ENCODE data around the gene E2F2. TPM values are rescaled to one million over a fixed set of nuclear protein-coding genes. Genes with fewer than 3 reads are reported as not detected.
A peak's percentile ranks its signal among the peaks of the same experiment; 100 is the strongest.

The E2F2 gene
- total RNA-seq, 2 donors from 2014 or later, result 19.3 to 23.2 TPM

GRCh38 chr1:23537296-23537973 is 6.4 kb upstream of the E2F2 start:
- H3K36me3 Mint-ChIP-seq, result no peaks in the 10 kb centered on the region

GRCh38 chr1:23533246-23534023 is 2.4 kb upstream of the E2F2 start:
- no peaks in the 10 kb centered on the region for H3K9me3 Mint-ChIP-seq
- ATAC-seq, result peak; percentile 21 to 66
- peaks cover 0 to 16% of the 10 kb centered on the region in 2 donors for H3K36me3 Mint-ChIP-seq
- no peak for DNase-seq (ENCODE audit: low spot score in 2 of 2)
- H3K27ac Mint-ChIP-seq, result no peak overlapping the region

More at GRCh38 chr1:23537296-23537973, 6.4 kb upstream of the E2F2 start:
- DNase-seq (ENCODE audit: low spot score in 2 of 2) (no peak), ATAC-seq (no peak)
- Mint-ChIP-seq H3K9me3 (no peaks in the 10 kb centered on the region), H3K27ac (no peak overlapping the region)

- ATAC-seq (no peak), DNase-seq (ENCODE audit: low spot score in 2 of 2) (no peak)
- peaks cover 0 to 16% of the 10 kb centered on the region in 2 donors for H3K36me3 Mint-ChIP-seq
- H3K9me3 Mint-ChIP-seq, result no peaks in the 10 kb centered on the region
- H3K27ac Mint-ChIP-seq, result peak overlapping the region in 1 of 2 donors; percentile 84
Measured at GRCh38 chr1:23531562-23532094, 595 bp upstream of the E2F2 start.

GRCh38 chr1:23530087-23530746 is 816 bp downstream of the E2F2 start:
- peak overlapping the region; percentile 76 to 82 for H3K27ac Mint-ChIP-seq
- DNase-seq (ENCODE audit: low spot score in 2 of 2) (no peak), ATAC-seq (peak; percentile 8 to 45)
- H3K36me3 Mint-ChIP-seq, result peaks cover 6 to 16% of the 10 kb centered on the region in 2 donors
- no peaks in the 10 kb centered on the region for H3K9me3 Mint-ChIP-seq

DNA sequence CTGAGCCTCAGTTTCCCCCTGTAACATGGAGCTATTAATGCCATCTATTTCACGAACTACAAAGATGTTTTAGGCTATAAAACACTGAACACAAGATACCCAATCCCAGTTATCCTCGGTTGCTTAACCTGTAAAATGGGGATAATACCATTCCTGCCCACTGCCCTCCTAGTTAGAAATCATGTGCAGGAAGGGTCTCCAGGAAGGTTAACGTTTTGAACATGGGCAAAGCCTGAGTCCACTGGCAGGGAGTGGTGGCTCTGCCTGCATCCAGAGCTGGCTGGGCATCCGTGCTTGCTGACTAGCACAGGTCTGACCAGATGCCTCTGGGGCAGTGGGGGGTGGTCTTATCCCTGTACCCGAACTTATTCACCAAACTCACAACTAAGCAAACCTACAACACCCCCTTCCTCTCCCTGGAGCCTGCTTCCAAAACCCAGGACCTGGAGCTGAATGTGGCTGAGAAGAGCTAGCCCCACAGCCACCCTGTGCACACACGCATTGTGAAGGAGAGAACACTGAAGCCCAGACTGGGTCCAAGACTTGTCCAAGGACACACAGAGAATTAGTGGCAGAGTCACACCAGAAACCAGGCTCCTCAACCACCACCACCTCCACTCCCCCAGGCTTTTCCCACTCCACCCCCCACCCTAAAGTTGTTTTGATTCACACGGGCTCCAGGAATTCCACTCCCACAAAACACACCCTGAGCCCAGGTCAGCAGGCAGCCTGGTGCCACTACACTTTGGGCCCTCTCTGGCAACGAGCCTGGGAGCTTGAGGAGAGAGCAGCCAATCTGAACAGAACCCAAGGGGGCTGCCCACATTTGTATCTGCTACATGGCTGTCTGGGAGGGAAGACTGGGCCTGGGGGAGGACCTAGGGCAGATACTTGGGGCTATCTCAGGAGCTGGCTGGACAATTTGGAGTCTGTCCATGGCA is 1.6 kb downstream of the E2F2 start:
- peak overlapping the region; percentile 76 to 82 for H3K27ac Mint-ChIP-seq
- no peak for ATAC-seq
- H3K36me3 Mint-ChIP-seq, result peaks cover 6 to 16% of the 10 kb centered on the region in 2 donors
- no peak for DNase-seq (ENCODE audit: low spot score in 2 of 2)
- H3K9me3 Mint-ChIP-seq, result no peaks in the 10 kb centered on the region

- Mint-ChIP-seq H3K27ac (peak overlapping the region; percentile 55 to 67), H3K36me3 (peaks cover 6 to 16% of the 10 kb centered on the region in 2 donors), H3K9me3 (no peaks in the 10 kb centered on the region)
- peak in 1 of 2 donors; percentile 75 for DNase-seq (ENCODE audit: low spot score in 2 of 2)
- peak; percentile 60 to 72 for ATAC-seq
Measured at GRCh38 chr1:23528250-23528978, 2.6 kb downstream of the E2F2 start.

DNA sequence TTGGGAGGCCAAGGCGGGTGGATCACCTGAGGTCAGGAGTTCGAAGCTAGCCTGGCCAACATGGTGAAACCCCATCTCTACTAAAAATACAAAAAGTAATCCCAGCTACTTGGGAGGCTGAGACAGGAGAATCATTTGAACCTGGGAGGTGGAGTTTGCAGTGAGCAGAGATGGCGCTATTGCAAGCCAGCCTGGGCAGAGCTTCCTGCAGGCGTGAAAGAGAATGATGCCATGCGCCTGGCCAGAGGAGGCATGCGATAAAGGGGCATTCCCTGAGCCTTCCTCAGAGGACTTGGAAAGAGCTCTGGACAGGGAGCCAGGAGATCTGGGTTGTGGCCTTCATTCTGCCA is 3.2 kb downstream of the E2F2 start:
- H3K27ac Mint-ChIP-seq, result peak overlapping the region in 1 of 2 donors; percentile 55
- H3K36me3 Mint-ChIP-seq, result peaks cover 6 to 16% of the 10 kb centered on the region in 2 donors
- ATAC-seq, result peak in 1 of 2 donors; percentile 1
- DNase-seq (ENCODE audit: low spot score in 2 of 2), result no peak
- no peaks in the 10 kb centered on the region for H3K9me3 Mint-ChIP-seq

DNA sequence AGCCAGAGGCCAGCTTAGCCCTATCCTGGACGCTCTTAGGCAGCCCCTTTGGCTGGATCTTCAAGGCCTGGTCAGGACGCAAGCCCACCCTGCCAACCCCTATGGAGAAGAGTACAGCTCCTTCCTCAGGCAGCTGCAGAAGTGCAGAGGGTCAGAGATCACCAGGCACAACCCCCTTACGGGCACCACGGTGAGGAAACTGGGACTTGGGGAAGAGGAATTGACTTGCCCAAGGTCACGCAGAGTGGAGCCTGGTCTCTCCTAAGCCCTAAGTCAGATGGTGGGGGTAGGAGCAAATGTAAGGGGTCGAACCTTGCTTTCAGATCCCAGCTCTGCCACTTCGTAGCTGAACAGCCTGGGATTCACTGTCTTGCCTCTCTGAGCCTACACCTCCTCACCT is 3.7 kb downstream of the E2F2 start:
- DNase-seq (ENCODE audit: low spot score in 2 of 2) (no peak), ATAC-seq (no peak)
- peak overlapping the region in 1 of 2 donors; percentile 55 for H3K27ac Mint-ChIP-seq
- H3K9me3 Mint-ChIP-seq, result no peaks in the 10 kb centered on the region
- H3K36me3 Mint-ChIP-seq, result peaks cover 10 to 17% of the 10 kb centered on the region in 2 donors

DNA sequence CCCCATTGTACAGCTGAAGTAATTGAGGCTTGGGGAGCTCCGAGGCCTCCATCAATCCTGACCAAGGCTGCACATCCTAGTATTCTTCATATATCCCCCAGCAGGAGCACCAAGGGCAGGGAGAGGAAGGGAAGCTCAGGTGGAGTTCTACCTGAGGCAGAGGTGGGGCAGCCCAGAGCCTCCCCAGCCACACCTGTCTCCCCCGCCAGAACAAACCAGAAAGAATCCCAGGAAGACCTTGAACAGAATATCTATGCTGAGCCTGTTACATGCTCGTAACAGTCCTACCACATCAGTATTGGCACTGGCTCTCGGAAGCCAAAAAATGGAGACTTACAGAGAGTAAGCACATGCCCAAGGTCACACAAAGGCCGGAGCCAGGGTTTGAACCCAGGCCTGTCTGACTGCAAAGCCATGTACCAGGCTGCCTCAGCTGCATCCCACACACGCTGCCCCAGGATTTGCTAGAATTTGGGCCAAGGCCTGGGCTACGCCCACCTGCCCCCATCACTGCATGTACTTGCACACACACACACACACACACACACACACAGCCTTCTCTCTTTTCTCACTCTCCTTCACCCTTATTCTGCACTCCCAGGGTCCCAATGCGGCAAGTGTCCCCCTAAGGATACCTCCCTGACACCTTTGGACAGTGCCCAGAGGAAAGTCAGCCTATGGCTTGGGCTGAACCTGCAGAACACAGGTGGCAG is 4.5 kb downstream of the E2F2 start:
- ATAC-seq, result no peak
- Mint-ChIP-seq H3K27ac (peak overlapping the region; percentile 8 to 32), H3K36me3 (peaks cover 18 to 26% of the 10 kb centered on the region in 2 donors), H3K9me3 (no peaks in the 10 kb centered on the region)
- no peak for DNase-seq (ENCODE audit: low spot score in 2 of 2)

GRCh38 chr1:23525558-23526250 is 5.3 kb downstream of the E2F2 start:
- H3K27ac Mint-ChIP-seq, result peak overlapping the region; percentile 32 to 95

DNA sequence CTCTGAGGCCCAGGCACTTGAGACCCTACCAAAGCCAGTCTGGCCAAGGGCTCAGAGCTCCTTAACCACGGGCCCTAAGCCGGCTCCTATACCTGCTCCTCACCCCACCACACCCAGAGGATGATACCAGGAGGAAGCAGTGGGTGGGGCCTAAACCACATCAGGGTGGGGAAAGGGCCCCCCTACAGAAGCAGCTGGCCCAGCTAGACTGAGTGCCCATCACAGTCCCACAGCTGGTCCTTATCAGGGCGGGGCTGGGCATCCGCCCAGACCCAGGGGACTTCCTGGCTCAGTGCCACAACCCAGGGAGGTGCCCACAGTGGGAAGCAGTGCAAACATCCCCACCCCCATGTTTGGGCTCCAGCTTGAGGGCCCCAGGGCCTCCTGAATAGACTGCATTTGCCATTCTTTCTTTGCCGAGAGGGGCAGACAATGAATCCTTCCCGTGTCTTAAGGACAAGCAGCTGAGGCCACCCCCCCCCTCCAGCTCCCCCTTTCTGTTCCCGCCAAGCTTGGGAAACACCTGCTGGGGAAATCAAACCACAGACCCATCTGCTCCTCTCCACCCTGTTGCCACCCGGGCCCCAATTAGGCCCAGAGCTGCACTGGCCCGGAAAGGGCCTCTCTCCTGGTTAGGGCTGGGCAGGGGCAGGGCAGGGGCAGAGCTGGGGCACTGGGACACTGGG is 6.2 kb downstream of the E2F2 start:
- H3K36me3 Mint-ChIP-seq, result peaks cover 22 to 27% of the 10 kb centered on the region in 2 donors
- ATAC-seq (no peak), DNase-seq (ENCODE audit: low spot score in 2 of 2) (no peak)
- H3K9me3 Mint-ChIP-seq, result no peaks in the 10 kb centered on the region
- H3K27ac Mint-ChIP-seq, result no peak overlapping the region

More at GRCh38 chr1:23525558-23526250, 5.3 kb downstream of the E2F2 start:
- Mint-ChIP-seq H3K9me3 (no peaks in the 10 kb centered on the region), H3K36me3 (peaks cover 22 to 32% of the 10 kb centered on the region in 2 donors)
- DNase-seq (ENCODE audit: low spot score in 2 of 2) (no peak), ATAC-seq (no peak)

DNA sequence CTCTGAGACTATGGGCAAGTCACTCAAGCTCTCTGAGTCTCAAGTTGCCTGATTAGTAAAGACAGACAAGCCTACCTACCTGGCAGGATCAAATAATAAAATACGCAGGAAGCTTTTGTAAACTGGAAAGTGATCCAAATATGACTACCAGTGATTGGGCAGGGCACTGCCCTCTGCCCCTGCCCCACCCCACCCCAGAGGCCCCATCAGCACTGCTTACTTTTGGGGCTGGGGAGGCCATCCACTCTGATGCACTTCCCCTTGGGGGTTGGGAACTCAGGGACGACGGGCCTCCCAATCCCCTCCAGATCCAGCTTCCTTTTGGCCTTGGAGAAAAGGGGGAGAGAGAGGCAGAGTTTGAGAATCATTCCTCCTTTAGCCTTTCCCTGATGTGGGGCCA is 6.9 kb downstream of the E2F2 start:
- ATAC-seq (no peak), DNase-seq (ENCODE audit: low spot score in 2 of 2) (no peak)
- Mint-ChIP-seq H3K9me3 (no peaks in the 10 kb centered on the region), H3K27ac (no peak overlapping the region), H3K36me3 (peaks cover 25% of the 10 kb centered on the region in 2 donors)

GRCh38 chr1:23522244-23522982 is 8.6 kb downstream of the E2F2 start:
- no peak for DNase-seq (ENCODE audit: low spot score in 2 of 2)
- H3K36me3 Mint-ChIP-seq, result peaks cover 27 to 34% of the 10 kb centered on the region in 2 donors
- no peaks in the 10 kb centered on the region for H3K9me3 Mint-ChIP-seq
- peak; percentile 56 to 75 for ATAC-seq
- no peak overlapping the region for H3K27ac Mint-ChIP-seq
